Keratinocyte (primary cell): ENCODE results near the gene EFCAB6. TPM values are rescaled to one million over a fixed set of nuclear protein-coding genes. Genes with fewer than 3 reads are reported as not detected.

Experiments
- DNase-seq: peaks from one replicate; pipeline ENCODE4 v3.0.0-alpha.2; 2011; ENCODE audit warnings: low read depth, missing footprints, low spot score
- FAIRE-seq: peaks from 2 replicates; lab custom pipeline; 2011; peaks lifted over from hg19 to GRCh38; lab: Jason Lieb, UNC
- H2AFZ ChIP-seq: 2 replicates; pipeline ENCODE4 v1.6.0; 2012; ENCODE audit warnings: low read length, control low read depth, inconsistent platforms; ENCODE audit not compliant: control insufficient read depth
- H3K27ac ChIP-seq: 2 replicates; pipeline ENCODE4 v1.5.1; 2011; ENCODE audit warnings: low read length; ENCODE audit not compliant: control insufficient read depth, insufficient read depth
- H3K27me3 ChIP-seq: 3 replicates; pipeline ENCODE4 v1.6.0; 2011; ENCODE audit warnings: low read length; ENCODE audit not compliant: control insufficient read depth, insufficient read depth; ENCODE audit errors: extremely low read depth
- H3K36me3 ChIP-seq, 2 experiments: 2 replicates in 1 of 2; 3 replicates in 1 of 2; pipeline ENCODE4 v1.5.1; 2011; ENCODE audit warnings: low read length in 2 of 2, mild to moderate bottlenecking in 1 of 2; ENCODE audit not compliant: control insufficient read depth in 2 of 2, insufficient read depth in 2 of 2; ENCODE audit errors: extremely low read depth in 1 of 2
- H3K4me1 ChIP-seq: 3 replicates; pipeline ENCODE4 v1.5.1; 2011; ENCODE audit warnings: low read length; ENCODE audit not compliant: control insufficient read depth, insufficient read depth; ENCODE audit errors: extremely low read depth
- H3K4me2 ChIP-seq: 3 replicates; pipeline ENCODE4 v1.6.0; 2011; ENCODE audit warnings: low read depth, low read length; ENCODE audit not compliant: control insufficient read depth, insufficient read depth; ENCODE audit errors: extremely low read depth
- H3K4me3 ChIP-seq, 3 experiments: fragments of 200-600 bp in 1 of 3; sonication (generic) in 1 of 3; 2 replicates in 2 of 3; 3 replicates in 1 of 3; pipeline ENCODE4 v1.5.1; 2011 to 2016; ENCODE audit warnings: low read length in 3 of 3, mild to moderate bottlenecking in 3 of 3, control low read depth in 2 of 3, inconsistent platforms in 1 of 3, low read depth in 1 of 3, mixed read lengths in 1 of 3, mixed run types in 1 of 3, moderate library complexity in 1 of 3; ENCODE audit not compliant: control insufficient read depth in 2 of 3, insufficient read depth in 2 of 3; ENCODE audit errors: extremely low read depth in 1 of 3
- H3K79me2 ChIP-seq: 2 replicates; pipeline ENCODE4 v1.6.0; 2012; ENCODE audit warnings: low read length; ENCODE audit not compliant: control insufficient read depth, insufficient read depth
- H3K9ac ChIP-seq: 3 replicates; pipeline ENCODE4 v1.6.0; 2011; ENCODE audit warnings: low read length; ENCODE audit not compliant: control insufficient read depth, insufficient read depth; ENCODE audit errors: extremely low read depth
- H3K9me1 ChIP-seq: 3 replicates; pipeline ENCODE4 v1.6.0; 2011; ENCODE audit warnings: low read length; ENCODE audit not compliant: control insufficient read depth, insufficient read depth; ENCODE audit errors: extremely low read depth
- H3K9me3 ChIP-seq: 2 replicates; pipeline ENCODE4 v1.5.1; 2012; ENCODE audit warnings: low read depth, low read length; ENCODE audit not compliant: control insufficient read depth
- H4K20me1 ChIP-seq: 3 replicates; pipeline ENCODE4 v1.6.0; 2011; ENCODE audit warnings: low read length; ENCODE audit not compliant: control insufficient read depth, insufficient read depth; ENCODE audit errors: extremely low read depth
- CTCF ChIP-seq, 3 experiments: IDR thresholded peaks in 1 of 3; conservative IDR thresholded peaks in 1 of 3; optimal IDR thresholded peaks in 1 of 3; 2 replicates in 2 of 3; 3 replicates in 1 of 3; pipeline versions ENCODE3 to v1.5.1; 2011; ENCODE audit warnings: low read length in 3 of 3, mild to moderate bottlenecking in 3 of 3, moderate library complexity in 2 of 3, control low read depth in 1 of 3, inconsistent platforms in 1 of 3; ENCODE audit not compliant: insufficient read depth in 2 of 3; ENCODE audit errors: extremely low read depth in 1 of 3
- EZH2 ChIP-seq: IDR thresholded peaks from one replicate; pipeline ENCODE4 v1.6.1; 2012; ENCODE audit warnings: inconsistent platforms, mild to moderate bottlenecking, low read length, moderate library complexity
- dilution Hi-C: fragments of 300-500 bp; cut with MboI; formaldehyde crosslinking; loops from one replicate; pipeline ENCODE4 v1.7.0; 2020; ENCODE audit warnings: low sequenced_read_pairs; ENCODE audit not compliant: extremely low pct_ligation_motif_present
- polyA plus RNA-seq, 5 experiments: library from polyadenylated mRNA; depleted of rRNA in 3 of 5; stranded (reverse) in 3 of 5; stranded (forward) in 1 of 5; unstranded in 1 of 5; fragments of >200 nt; gene quantifications; 1 replicate in 1 of 5; 2 replicates in 3 of 5; 3 replicates in 1 of 5; pipeline versions ENCODE4 v1.2.1 to v1.2.3, GENCODE V29; 2011 to 2012; ENCODE audit warnings: missing spikeins in 2 of 5, low read depth in 1 of 5, low replicate concordance in 1 of 5

Gene EFCAB6
- polyA plus RNA-seq, 1 donor (not counting 4 experiments of a cell fraction or from before 2014, with no cell fraction given): 0.18 TPM

DNA sequence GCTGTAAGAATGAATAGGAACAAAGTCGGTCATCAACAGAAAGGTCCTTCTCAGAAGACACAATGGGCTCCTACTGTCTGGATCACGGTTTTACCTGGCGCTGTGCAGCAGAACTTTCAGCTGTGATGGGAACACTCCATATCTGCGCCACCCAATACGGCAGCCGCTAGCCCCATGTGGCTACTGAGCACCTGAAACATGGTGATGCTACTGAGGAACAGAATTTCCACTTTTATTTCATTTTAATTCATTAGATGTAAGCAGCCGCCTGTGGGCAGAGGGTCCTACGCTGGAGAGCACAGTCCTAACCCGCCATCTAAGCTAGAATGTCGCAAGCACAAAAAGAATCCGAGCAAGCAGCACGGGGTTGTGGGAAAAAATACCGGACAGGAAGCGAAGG lies 47.5 kb upstream of the EFCAB6 start:
- dilution Hi-C loops: no loop called here
- TF ChIP-seq CTCF (optimal IDR thresholded peaks at IDR 0.05 in 1 of 3, IDR thresholded peaks at IDR 0.05 in 1 of 3, conservative IDR thresholded peaks at IDR 0.05 in 1 of 3; ENCODE audit: extremely low read depth in 1 of 3, insufficient read depth in 2 of 3, low read length in 3 of 3) (no peak), EZH2 (no peak)
- Histone ChIP-seq H3K9ac (no peak overlapping the region), H3K36me3 (no peaks in the 10 kb centered on the region), H4K20me1 (no peaks in the 10 kb centered on the region), H3K9me3 (no peaks in the 10 kb centered on the region), H3K79me2 (no peaks in the 10 kb centered on the region), H3K27me3 (peaks cover 38% of the 10 kb centered on the region), H3K4me1 (no peaks in the 10 kb centered on the region), H3K4me3 (no peak overlapping the region), H3K4me2 (no peak overlapping the region), H2AFZ (no peak overlapping the region), H3K27ac (no peak overlapping the region), H3K9me1 (no peaks in the 10 kb centered on the region)
- FAIRE-seq (no peak), DNase-seq (no peak)

DNA sequence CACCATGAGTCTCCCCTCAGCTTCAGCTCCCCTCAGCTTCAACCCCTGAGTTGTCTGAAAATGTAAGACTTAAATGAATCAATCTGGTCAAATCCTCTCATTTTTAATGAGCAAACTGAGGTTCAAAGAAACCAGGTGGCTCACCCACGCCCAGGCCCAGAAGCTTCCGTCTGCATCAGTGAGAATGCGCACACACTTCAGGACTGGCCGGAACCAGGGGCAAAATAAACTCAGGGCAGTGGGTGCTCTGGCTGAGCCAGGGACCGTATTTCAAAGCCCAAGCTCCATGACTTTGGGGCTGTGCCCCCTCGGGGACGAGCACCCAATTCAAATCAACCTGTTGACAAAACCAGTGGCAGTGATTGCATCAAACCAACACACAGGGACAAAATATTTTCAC lies 47.1 kb upstream of the EFCAB6 start:
- no peaks in the 10 kb centered on the region for H4K20me1 ChIP-seq
- H3K79me2 ChIP-seq: no peaks in the 10 kb centered on the region
- no peak for FAIRE-seq
- no peaks in the 10 kb centered on the region for H3K4me1 ChIP-seq
- no peak overlapping the region for H3K4me2 ChIP-seq
- no peaks in the 10 kb centered on the region for H3K36me3 ChIP-seq
- dilution Hi-C loops: no loop called here
- no peaks in the 10 kb centered on the region for H3K9me3 ChIP-seq
- DNase-seq: no peak
- no peak overlapping the region for H3K4me3 ChIP-seq
- H3K9ac ChIP-seq: no peak overlapping the region
- no peak overlapping the region for H2AFZ ChIP-seq
- peaks cover 40% of the 10 kb centered on the region for H3K27me3 ChIP-seq
- no peak for TF ChIP-seq CTCF (optimal IDR thresholded peaks at IDR 0.05 in 1 of 3, IDR thresholded peaks at IDR 0.05 in 1 of 3, conservative IDR thresholded peaks at IDR 0.05 in 1 of 3; ENCODE audit: extremely low read depth in 1 of 3, insufficient read depth in 2 of 3, low read length in 3 of 3)
- no peak for TF ChIP-seq EZH2
- no peak overlapping the region for H3K27ac ChIP-seq
- H3K9me1 ChIP-seq: no peaks in the 10 kb centered on the region
